Activated T-cell treated with anti-CD3 and anti-CD28 coated beads, Interleukin-2, amount 50 U/mL, for 24 hours (primary cell): ENCODE data around the gene ARHGAP18.

Experiments
- DNase-seq: peaks from one replicate; pipeline ENCODE4 v3.0.0-alpha.2; 2020
- H3K27ac Mint-ChIP-seq: 2 replicates; pipeline ENCODE4 v1.8.0; 2020; ENCODE audit warnings: mild to moderate bottlenecking, mixed read lengths
- H3K27me3 Mint-ChIP-seq: 2 replicates; pipeline ENCODE4 v1.8.0; 2020; ENCODE audit warnings: mixed read lengths
- H3K36me3 Mint-ChIP-seq: 2 replicates; pipeline ENCODE4 v1.8.0; 2020; ENCODE audit warnings: low read depth, mixed read lengths
- H3K4me1 Mint-ChIP-seq: 2 replicates; pipeline ENCODE4 v1.8.0; 2020; ENCODE audit warnings: low read depth, mixed read lengths
- H3K4me3 Mint-ChIP-seq: 2 replicates; pipeline ENCODE4 v1.8.0; 2020; ENCODE audit warnings: mild to moderate bottlenecking, moderate library complexity, mixed read lengths
- H3K9me3 Mint-ChIP-seq: 2 replicates; pipeline ENCODE4 v1.8.0; 2020; ENCODE audit warnings: mixed read lengths

Gene ARHGAP18

GRCh38 chr6:129643176-129643575 is 66.8 kb downstream of the ARHGAP18 start:
- H3K27me3 Mint-ChIP-seq: no peaks in the 10 kb centered on the region
- H3K9me3 Mint-ChIP-seq: no peaks in the 10 kb centered on the region
- no peaks in the 10 kb centered on the region for H3K36me3 Mint-ChIP-seq
- no peak overlapping the region for H3K4me3 Mint-ChIP-seq
- H3K4me1 Mint-ChIP-seq: no peaks in the 10 kb centered on the region
- no peak overlapping the region for H3K27ac Mint-ChIP-seq
- DNase-seq: no peak

GRCh38 chr6:129642322-129642721 is 67.7 kb downstream of the ARHGAP18 start:
- DNase-seq: no peak
- Mint-ChIP-seq H3K27ac (no peak overlapping the region), H3K27me3 (no peaks in the 10 kb centered on the region), H3K36me3 (no peaks in the 10 kb centered on the region), H3K4me1 (no peaks in the 10 kb centered on the region), H3K9me3 (no peaks in the 10 kb centered on the region), H3K4me3 (no peak overlapping the region)

- Mint-ChIP-seq H3K4me3 (no peak overlapping the region), H3K27me3 (no peaks in the 10 kb centered on the region), H3K27ac (no peak overlapping the region), H3K4me1 (no peaks in the 10 kb centered on the region), H3K36me3 (no peaks in the 10 kb centered on the region), H3K9me3 (no peaks in the 10 kb centered on the region)
- DNase-seq: no peak
Measured at GRCh38 chr6:129641344-129641743, 68.6 kb downstream of the ARHGAP18 start.

- H3K9me3 Mint-ChIP-seq: no peaks in the 10 kb centered on the region
- DNase-seq: no peak
- H3K27me3 Mint-ChIP-seq: no peaks in the 10 kb centered on the region
- H3K4me1 Mint-ChIP-seq: no peaks in the 10 kb centered on the region
- no peak overlapping the region for H3K4me3 Mint-ChIP-seq
- H3K36me3 Mint-ChIP-seq: no peaks in the 10 kb centered on the region
- no peak overlapping the region for H3K27ac Mint-ChIP-seq
Measured at GRCh38 chr6:129638686-129639085, 71.3 kb downstream of the ARHGAP18 start.

GRCh38 chr6:129638055-129638684 is 71.8 kb downstream of the ARHGAP18 start:
- no peak for DNase-seq
- Mint-ChIP-seq H3K4me1 (no peaks in the 10 kb centered on the region), H3K27ac (no peak overlapping the region), H3K27me3 (no peaks in the 10 kb centered on the region), H3K36me3 (no peaks in the 10 kb centered on the region), H3K4me3 (no peak overlapping the region), H3K9me3 (no peaks in the 10 kb centered on the region)

GRCh38 chr6:129637340-129638054 is 72.5 kb downstream of the ARHGAP18 start:
- Mint-ChIP-seq H3K4me3 (no peak overlapping the region), H3K36me3 (no peaks in the 10 kb centered on the region), H3K4me1 (no peaks in the 10 kb centered on the region), H3K27ac (no peak overlapping the region), H3K27me3 (no peaks in the 10 kb centered on the region), H3K9me3 (no peaks in the 10 kb centered on the region)
- DNase-seq: no peak

GRCh38 chr6:129635396-129636130 is 74.4 kb downstream of the ARHGAP18 start:
- Mint-ChIP-seq H3K4me3 (no peak overlapping the region), H3K9me3 (no peaks in the 10 kb centered on the region), H3K27me3 (no peaks in the 10 kb centered on the region), H3K4me1 (peaks cover 9% of the 10 kb centered on the region), H3K36me3 (no peaks in the 10 kb centered on the region), H3K27ac (no peak overlapping the region)
- DNase-seq: no peak

GRCh38 chr6:129634411-129635230 is 75.4 kb downstream of the ARHGAP18 start:
- H3K27me3 Mint-ChIP-seq: no peaks in the 10 kb centered on the region
- no peaks in the 10 kb centered on the region for H3K9me3 Mint-ChIP-seq
- no peak for DNase-seq
- peaks cover 9% of the 10 kb centered on the region for H3K4me1 Mint-ChIP-seq
- H3K27ac Mint-ChIP-seq: no peak overlapping the region
- no peak overlapping the region for H3K4me3 Mint-ChIP-seq
- H3K36me3 Mint-ChIP-seq: no peaks in the 10 kb centered on the region

GRCh38 chr6:129633529-129633928 is 76.4 kb downstream of the ARHGAP18 start:
- H3K9me3 Mint-ChIP-seq: no peaks in the 10 kb centered on the region
- H3K27ac Mint-ChIP-seq: no peak overlapping the region
- H3K27me3 Mint-ChIP-seq: no peaks in the 10 kb centered on the region

GRCh38 chr6:129632172-129632613 is 77.8 kb downstream of the ARHGAP18 start:
- Mint-ChIP-seq H3K4me1 (peaks cover 9% of the 10 kb centered on the region), H3K27ac (no peak overlapping the region), H3K36me3 (no peaks in the 10 kb centered on the region), H3K27me3 (no peaks in the 10 kb centered on the region), H3K4me3 (no peak overlapping the region), H3K9me3 (no peaks in the 10 kb centered on the region)
- DNase-seq: no peak

More at GRCh38 chr6:129633529-129633928, 76.4 kb downstream of the ARHGAP18 start:
- H3K4me1 Mint-ChIP-seq: peaks cover 9% of the 10 kb centered on the region
- H3K4me3 Mint-ChIP-seq: no peak overlapping the region
- H3K36me3 Mint-ChIP-seq: no peaks in the 10 kb centered on the region
- DNase-seq: no peak

GRCh38 chr6:129631070-129631469 is 78.9 kb downstream of the ARHGAP18 start:
- Mint-ChIP-seq H3K4me1 (peaks cover 9% of the 10 kb centered on the region), H3K36me3 (no peaks in the 10 kb centered on the region), H3K27ac (no peak overlapping the region), H3K4me3 (no peak overlapping the region), H3K27me3 (no peaks in the 10 kb centered on the region), H3K9me3 (no peaks in the 10 kb centered on the region)
- DNase-seq: no peak

- no peaks in the 10 kb centered on the region for H3K36me3 Mint-ChIP-seq
- H3K4me1 Mint-ChIP-seq: peaks cover 9% of the 10 kb centered on the region
- no peaks in the 10 kb centered on the region for H3K27me3 Mint-ChIP-seq
- H3K27ac Mint-ChIP-seq: no peak overlapping the region
- H3K9me3 Mint-ChIP-seq: no peaks in the 10 kb centered on the region
- DNase-seq: no peak
- no peak overlapping the region for H3K4me3 Mint-ChIP-seq
Measured at GRCh38 chr6:129630596-129630995, 79.4 kb downstream of the ARHGAP18 start.

- no peak for DNase-seq
- H3K4me3 Mint-ChIP-seq: no peak overlapping the region
- no peaks in the 10 kb centered on the region for H3K36me3 Mint-ChIP-seq
- H3K27ac Mint-ChIP-seq: no peak overlapping the region
- peaks cover 9% of the 10 kb centered on the region for H3K4me1 Mint-ChIP-seq
- H3K9me3 Mint-ChIP-seq: no peaks in the 10 kb centered on the region
- H3K27me3 Mint-ChIP-seq: no peaks in the 10 kb centered on the region
Measured at GRCh38 chr6:129628101-129628815, 81.7 kb downstream of the ARHGAP18 start.

- DNase-seq: no peak
- Mint-ChIP-seq H3K9me3 (no peaks in the 10 kb centered on the region), H3K27me3 (no peaks in the 10 kb centered on the region), H3K36me3 (no peaks in the 10 kb centered on the region), H3K27ac (no peak overlapping the region), H3K4me1 (no peaks in the 10 kb centered on the region), H3K4me3 (no peak overlapping the region)
Measured at GRCh38 chr6:129624488-129624887, 85.5 kb downstream of the ARHGAP18 start.
